Astrocyte (in vitro differentiated cells and primary cell): ENCODE results near the gene AP1B1. TPM values are rescaled to one million over a fixed set of nuclear protein-coding genes. Genes with fewer than 3 reads are reported as not detected.
A peak's percentile ranks its signal among the peaks of the same experiment; 100 is the strongest.

Source experiments
- DNase-seq: peaks from one replicate; pipeline ENCODE4 v3.0.0-alpha.2; 2010; ENCODE audit warnings: low read depth
- FAIRE-seq: peaks from 2 replicates; lab custom pipeline; 2011; peaks lifted over from hg19 to GRCh38; lab: Jason Lieb, UNC
- H2AFZ ChIP-seq: 2 replicates; pipeline ENCODE4 v1.6.0; 2012; ENCODE audit warnings: low read depth, low read length, inconsistent platforms
- H3K27ac ChIP-seq: 2 replicates; pipeline ENCODE4 v1.5.1; 2011; ENCODE audit warnings: low read depth, low read length, inconsistent platforms
- H3K27me3 ChIP-seq: 2 replicates; pipeline ENCODE4 v1.6.0; 2011; ENCODE audit warnings: low read length, inconsistent platforms; ENCODE audit not compliant: insufficient read depth
- H3K36me3 ChIP-seq: 2 replicates; pipeline ENCODE4 v1.5.1; 2011; ENCODE audit warnings: low read length, inconsistent platforms; ENCODE audit not compliant: insufficient read depth
- H3K4me1 ChIP-seq: 2 replicates; pipeline ENCODE4 v1.5.1; 2011; ENCODE audit warnings: low read length, inconsistent platforms; ENCODE audit not compliant: insufficient read depth
- H3K4me2 ChIP-seq: 2 replicates; pipeline ENCODE4 v1.6.0; 2012; ENCODE audit warnings: low read length, inconsistent platforms
- H3K4me3 ChIP-seq: 2 replicates; pipeline ENCODE4 v1.5.1; 2011; ENCODE audit warnings: low read depth, mild to moderate bottlenecking, low read length, inconsistent platforms; ENCODE audit not compliant: insufficient read depth
- H3K79me2 ChIP-seq: 2 replicates; pipeline ENCODE4 v1.6.0; 2012; ENCODE audit warnings: mild to moderate bottlenecking, low read length, inconsistent platforms; ENCODE audit not compliant: insufficient read depth
- H3K9ac ChIP-seq: 2 replicates; pipeline ENCODE4 v1.6.0; 2012; ENCODE audit warnings: mild to moderate bottlenecking, low read length, inconsistent platforms
- H3K9me3 ChIP-seq: 2 replicates; pipeline ENCODE4 v1.5.1; 2012; ENCODE audit warnings: low read depth, mild to moderate bottlenecking, low read length, inconsistent platforms; ENCODE audit not compliant: insufficient read depth
- H4K20me1 ChIP-seq: 2 replicates; pipeline ENCODE4 v1.6.0; 2012; ENCODE audit warnings: low read length, inconsistent platforms; ENCODE audit not compliant: insufficient read depth
- H3K27ac Mint-ChIP-seq: one replicate; pipeline ENCODE4 v1.8.0; 2021; ENCODE audit warnings: mild to moderate bottlenecking, mixed read lengths; ENCODE audit not compliant: unreplicated experiment
- H3K27me3 Mint-ChIP-seq: one replicate; pipeline ENCODE4 v1.8.0; 2021; ENCODE audit warnings: low read depth, mixed read lengths; ENCODE audit not compliant: unreplicated experiment
- H3K36me3 Mint-ChIP-seq: one replicate; pipeline ENCODE4 v1.8.0; 2021; ENCODE audit warnings: low read depth, mixed read lengths; ENCODE audit not compliant: unreplicated experiment
- H3K4me1 Mint-ChIP-seq: one replicate; pipeline ENCODE4 v1.8.0; 2021; ENCODE audit warnings: low read depth, mixed read lengths; ENCODE audit not compliant: unreplicated experiment
- H3K4me3 Mint-ChIP-seq: one replicate; pipeline ENCODE4 v1.8.0; 2021; ENCODE audit warnings: mild to moderate bottlenecking, moderate library complexity, mixed read lengths; ENCODE audit not compliant: unreplicated experiment
- H3K9me3 Mint-ChIP-seq: one replicate; pipeline ENCODE4 v1.8.0; 2021; ENCODE audit warnings: mild to moderate bottlenecking, mixed read lengths; ENCODE audit not compliant: unreplicated experiment
- EZH2 ChIP-seq: IDR thresholded peaks from 2 replicates; pipeline ENCODE4 v1.6.1; 2012; ENCODE audit warnings: mild to moderate bottlenecking, low read length, inconsistent platforms; ENCODE audit not compliant: insufficient read depth
- total RNA-seq: library from RNA; stranded (reverse); gene quantifications from 2 replicates; pipeline ENCODE4 v1.2.1, GENCODE V29; 2021
- TF ChIP-seq, protein P1 (sequence below): IDR thresholded peaks from 2 replicates; pipeline ENCODE4 v1.5.1; 2011; ENCODE audit warnings: low read depth, mild to moderate bottlenecking, inconsistent platforms, low read length, moderate library complexity; ENCODE audit not compliant: insufficient read depth

AP1B1 gene
- total RNA-seq, 1 donor from 2014 or later: 69.5 TPM

DNA sequence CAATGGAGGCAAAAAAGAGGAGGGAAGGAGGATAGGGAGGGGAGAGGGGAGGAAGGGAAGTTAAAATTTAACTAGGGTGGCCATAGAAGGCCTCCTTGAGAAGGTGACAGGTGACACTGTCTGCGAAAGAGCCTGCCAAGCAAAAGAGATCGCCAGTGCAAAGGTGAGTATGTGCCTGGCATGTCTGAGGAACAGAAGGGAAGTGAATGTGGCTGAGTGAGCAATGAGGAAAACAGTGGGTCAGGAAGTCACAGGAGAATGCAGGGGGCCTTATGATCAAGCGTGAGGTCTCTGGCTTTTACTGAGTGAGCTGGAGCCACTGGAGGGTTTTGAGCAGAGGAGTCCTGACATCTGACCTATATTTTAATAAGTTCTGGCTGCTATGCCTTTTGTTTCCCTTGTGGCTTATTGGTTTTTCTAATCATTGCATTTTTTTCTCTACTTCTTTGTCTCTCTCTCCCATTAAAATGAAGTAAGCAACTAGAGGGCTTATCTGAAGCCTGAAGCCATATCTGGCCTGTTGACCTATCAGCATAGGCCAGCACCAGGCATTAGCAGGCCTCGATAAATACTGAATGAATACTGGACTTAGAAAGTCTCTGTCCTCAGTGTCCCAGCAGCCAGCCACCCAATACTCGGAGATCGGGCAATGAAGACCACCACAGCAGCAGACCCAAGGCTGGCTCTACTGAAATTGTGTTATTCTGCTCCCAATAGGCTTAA is 5.6 kb downstream of the AP1B1 start:
- no peak overlapping the region for H2AFZ ChIP-seq
- H3K79me2 ChIP-seq: peaks cover 83% of the 10 kb centered on the region
- no peak overlapping the region for H3K4me3 ChIP-seq
- no peak overlapping the region for H3K27ac ChIP-seq
- Mint-ChIP-seq H3K4me1 (peaks cover 16% of the 10 kb centered on the region), H3K4me3 (no peak overlapping the region), H3K27me3 (no peaks in the 10 kb centered on the region), H3K36me3 (peaks cover 7% of the 10 kb centered on the region), H3K9me3 (no peaks in the 10 kb centered on the region), H3K27ac (peak overlapping the region; percentile 12)
- H3K9me3 ChIP-seq: no peaks in the 10 kb centered on the region
- H4K20me1 ChIP-seq: peaks cover 84% of the 10 kb centered on the region
- FAIRE-seq (no peak), DNase-seq (no peak)
- TF ChIP-seq, protein P1, sequence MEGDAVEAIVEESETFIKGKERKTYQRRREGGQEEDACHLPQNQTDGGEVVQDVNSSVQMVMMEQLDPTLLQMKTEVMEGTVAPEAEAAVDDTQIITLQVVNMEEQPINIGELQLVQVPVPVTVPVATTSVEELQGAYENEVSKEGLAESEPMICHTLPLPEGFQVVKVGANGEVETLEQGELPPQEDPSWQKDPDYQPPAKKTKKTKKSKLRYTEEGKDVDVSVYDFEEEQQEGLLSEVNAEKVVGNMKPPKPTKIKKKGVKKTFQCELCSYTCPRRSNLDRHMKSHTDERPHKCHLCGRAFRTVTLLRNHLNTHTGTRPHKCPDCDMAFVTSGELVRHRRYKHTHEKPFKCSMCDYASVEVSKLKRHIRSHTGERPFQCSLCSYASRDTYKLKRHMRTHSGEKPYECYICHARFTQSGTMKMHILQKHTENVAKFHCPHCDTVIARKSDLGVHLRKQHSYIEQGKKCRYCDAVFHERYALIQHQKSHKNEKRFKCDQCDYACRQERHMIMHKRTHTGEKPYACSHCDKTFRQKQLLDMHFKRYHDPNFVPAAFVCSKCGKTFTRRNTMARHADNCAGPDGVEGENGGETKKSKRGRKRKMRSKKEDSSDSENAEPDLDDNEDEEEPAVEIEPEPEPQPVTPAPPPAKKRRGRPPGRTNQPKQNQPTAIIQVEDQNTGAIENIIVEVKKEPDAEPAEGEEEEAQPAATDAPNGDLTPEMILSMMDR: no peak
- TF ChIP-seq EZH2: no peak
- peaks cover 8% of the 10 kb centered on the region for H3K4me1 ChIP-seq
- H3K9ac ChIP-seq: no peak overlapping the region
- H3K4me2 ChIP-seq: no peak overlapping the region
- no peaks in the 10 kb centered on the region for H3K27me3 ChIP-seq
- peaks cover 4% of the 10 kb centered on the region for H3K36me3 ChIP-seq

GRCh38 chr22:29380856-29381255 is 7.5 kb downstream of the AP1B1 start:
- DNase-seq: no peak
- Histone ChIP-seq H3K9me3 (no peaks in the 10 kb centered on the region), H2AFZ (no peak overlapping the region), H3K27ac (no peak overlapping the region), H3K4me1 (peaks cover 3% of the 10 kb centered on the region), H3K4me3 (no peak overlapping the region), H3K36me3 (peaks cover 5% of the 10 kb centered on the region), H4K20me1 (peaks cover 84% of the 10 kb centered on the region), H3K9ac (no peak overlapping the region), H3K27me3 (no peaks in the 10 kb centered on the region), H3K4me2 (no peak overlapping the region), H3K79me2 (peaks cover 65% of the 10 kb centered on the region)
- peaks cover 18% of the 10 kb centered on the region for H3K4me1 Mint-ChIP-seq
- no peak for FAIRE-seq
- TF ChIP-seq, protein P1: no peak
- TF ChIP-seq EZH2: no peak
- H3K36me3 Mint-ChIP-seq: peaks cover 12% of the 10 kb centered on the region
- no peak overlapping the region for H3K4me3 Mint-ChIP-seq
- no peaks in the 10 kb centered on the region for H3K9me3 Mint-ChIP-seq
- H3K27me3 Mint-ChIP-seq: no peaks in the 10 kb centered on the region
- no peak overlapping the region for H3K27ac Mint-ChIP-seq
